RWPE2 (cell line): ENCODE results near the gene MROH8.

Experiments
- ATAC-seq: fragments of 200-7000 bp; cut with Tn5 transposase; 3 replicates; pipeline ENCODE4 v1.9.1; 2021; ENCODE audit warnings: low read depth
- DNase-seq: peaks from one replicate; pipeline ENCODE4 v3.0.0-alpha.2; 2020; ENCODE audit warnings: low spot score
- H3K27ac ChIP-seq: fragments of 450-650 bp; 2 replicates; pipeline ENCODE4 v1.5.1; 2017; ENCODE audit warnings: mild to moderate bottlenecking; ENCODE audit not compliant: poor library complexity, severe bottlenecking
- H3K27me3 ChIP-seq: fragments of 250-450 bp; sonication (Bioruptor Pico); 2 replicates; pipeline ENCODE4 v1.5.1; 2021; ENCODE audit warnings: mild to moderate bottlenecking, moderate library complexity; ENCODE audit not compliant: insufficient read depth, poor library complexity, severe bottlenecking
- H3K36me3 ChIP-seq: fragments of 250-450 bp; sonication (Bioruptor Pico); 2 replicates; pipeline ENCODE4 v1.5.1; 2020; ENCODE audit warnings: low read depth, mild to moderate bottlenecking, moderate library complexity
- H3K4me1 ChIP-seq: fragments of 250-450 bp; sonication (Bioruptor Pico); 2 replicates; pipeline ENCODE4 v1.5.1; 2021; ENCODE audit warnings: mild to moderate bottlenecking, moderate library complexity; ENCODE audit not compliant: insufficient read depth, poor library complexity, severe bottlenecking
- H3K4me3 ChIP-seq: fragments of 250-450 bp; sonication (Bioruptor Pico); 2 replicates; pipeline ENCODE4 v1.5.1; 2021; ENCODE audit warnings: mild to moderate bottlenecking, moderate library complexity; ENCODE audit not compliant: severe bottlenecking
- H3K9me3 ChIP-seq: fragments of 250-450 bp; sonication (Bioruptor Pico); 2 replicates; pipeline ENCODE4 v1.5.1; 2021; ENCODE audit warnings: mild to moderate bottlenecking, moderate library complexity; ENCODE audit not compliant: severe bottlenecking
- CTCF ChIP-seq: fragments of 450-650 bp; IDR thresholded peaks from one replicate; pipeline ENCODE4 v1.5.1; 2017; ENCODE audit warnings: mild to moderate bottlenecking, moderate library complexity; ENCODE audit not compliant: poor library complexity, severe bottlenecking

MROH8 gene

DNA sequence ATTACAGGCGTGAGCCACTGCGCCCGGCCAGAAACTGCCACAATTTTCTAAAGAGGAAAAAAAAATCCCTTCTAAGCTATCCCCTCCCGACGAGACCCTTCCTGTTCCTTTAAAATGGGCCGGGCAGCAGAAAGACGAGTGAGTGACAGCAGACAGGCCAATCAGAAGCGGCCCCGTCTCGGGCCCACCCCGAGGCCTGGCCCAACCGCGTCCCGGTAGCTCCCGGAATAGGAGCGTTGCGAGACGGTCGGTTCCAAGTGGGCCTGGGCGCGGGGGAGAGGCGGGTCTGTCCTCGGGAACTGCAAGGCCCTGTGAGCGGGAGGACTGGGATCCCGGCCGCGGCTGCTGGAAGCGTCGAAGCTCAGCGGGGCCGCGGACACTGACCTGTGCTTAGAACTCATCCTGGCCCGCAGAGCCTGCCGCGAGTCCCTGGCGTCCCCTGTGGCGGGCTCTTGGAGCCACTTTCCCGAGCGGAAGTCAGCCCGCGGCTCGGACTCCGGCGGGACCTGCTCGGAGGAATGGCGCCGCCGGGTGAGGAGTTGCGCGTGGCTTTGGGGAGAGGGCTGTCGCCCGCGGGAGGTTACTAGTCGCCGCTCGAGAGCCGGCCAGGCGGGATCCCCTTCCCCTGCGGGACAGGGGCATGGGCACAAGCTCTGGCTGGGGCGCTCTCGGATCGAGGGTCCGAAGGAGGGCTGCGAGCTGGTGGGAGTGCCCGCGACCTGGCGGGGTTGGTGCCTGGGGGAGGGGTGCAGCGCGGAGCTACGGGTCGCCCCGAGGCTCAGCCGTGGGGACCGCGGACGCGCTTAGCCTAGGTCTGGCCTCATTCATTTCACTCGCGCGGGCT is at the start of gene MROH8, which contains the start of gene RPN2:
Gene MROH8 (minus strand): TSS at position 710 of the 844 bp plus-strand sequence.
Gene RPN2 (plus strand): TSS at position 492 of the 844 bp plus-strand sequence. CDS start 27 bp downstream, at position 519.
- peaks cover 13% of the 10 kb centered on the region for H3K4me1 ChIP-seq
- ATAC-seq (peak; percentile 96), DNase-seq (peak; percentile 100)
- H3K27ac ChIP-seq = peak within 1 kb of the TSS; percentile 88
- no peaks in the 10 kb centered on the region for H3K9me3 ChIP-seq
- H3K36me3 ChIP-seq = peaks cover 33% of the 10 kb centered on the region
- H3K4me3 ChIP-seq = peak within 1 kb of the TSS; percentile 88
- TF ChIP-seq CTCF = no peak
- H3K27me3 ChIP-seq = no peaks in the 10 kb centered on the region

GRCh38 chr20:37228656-37229055 is 49.3 kb upstream of the MROH8 start:
- DNase-seq = peak; percentile 44
- H3K9me3 ChIP-seq = no peaks in the 10 kb centered on the region
- H3K4me1 ChIP-seq = no peaks in the 10 kb centered on the region
- no peak for TF ChIP-seq CTCF
- H3K4me3 ChIP-seq = no peak overlapping the region
- H3K27ac ChIP-seq = no peak overlapping the region
- ATAC-seq = no peak
- H3K27me3 ChIP-seq = no peaks in the 10 kb centered on the region
- H3K36me3 ChIP-seq = peaks cover 100% of the 10 kb centered on the region

- H3K4me1 ChIP-seq = no peaks in the 10 kb centered on the region
- ATAC-seq (no peak), DNase-seq (peak; percentile 26)
- no peaks in the 10 kb centered on the region for H3K9me3 ChIP-seq
- H3K27me3 ChIP-seq = no peaks in the 10 kb centered on the region
- peaks cover 100% of the 10 kb centered on the region for H3K36me3 ChIP-seq
- no peak overlapping the region for H3K27ac ChIP-seq
- TF ChIP-seq CTCF = no peak
- H3K4me3 ChIP-seq = no peak overlapping the region
Measured at GRCh38 chr20:37228082-37228481, 48.7 kb upstream of the MROH8 start.

GRCh38 chr20:37226889-37227288 is 47.5 kb upstream of the MROH8 start:
- H3K36me3 ChIP-seq = peaks cover 100% of the 10 kb centered on the region
- ATAC-seq = no peak
- no peak for TF ChIP-seq CTCF

GRCh38 chr20:37225146-37225545 is 45.8 kb upstream of the MROH8 start:
- no peak for ATAC-seq
- DNase-seq = peak; percentile 38
- H3K4me3 ChIP-seq = no peak overlapping the region
- H3K36me3 ChIP-seq = peaks cover 100% of the 10 kb centered on the region
- no peak for TF ChIP-seq CTCF
- H3K27me3 ChIP-seq = no peaks in the 10 kb centered on the region
- H3K4me1 ChIP-seq = peaks cover 3% of the 10 kb centered on the region
- H3K27ac ChIP-seq = no peak overlapping the region
- H3K9me3 ChIP-seq = no peaks in the 10 kb centered on the region

More at GRCh38 chr20:37226889-37227288, 47.5 kb upstream of the MROH8 start:
- Histone ChIP-seq H3K9me3 (no peaks in the 10 kb centered on the region), H3K27me3 (no peaks in the 10 kb centered on the region), H3K4me3 (no peak overlapping the region), H3K27ac (no peak overlapping the region), H3K4me1 (peaks cover 3% of the 10 kb centered on the region)
- peak; percentile 34 for DNase-seq
